B cell (primary cell): ENCODE data around the gene PHACTR1. TPM values are rescaled to one million over a fixed set of nuclear protein-coding genes. Genes with fewer than 3 reads are reported as not detected.
A peak's percentile ranks its signal among the peaks of the same experiment; 100 is the strongest.

Source experiments
- ATAC-seq: fragments of 200-7000 bp; cut with Tn5 transposase; one replicate; pipeline ENCODE4 v1.10.0; 2021; ENCODE audit warnings: low read depth, mild to moderate bottlenecking, moderate number of reproducible peaks, moderate library complexity
- CTCF ChIA-PET: fragments of 350-600 bp; sonication (Branson Sonifier 250); formaldehyde crosslinking; loops from one replicate; lab custom pipeline; 2021; ENCODE audit warnings: antibody characterized with exemption, inconsistent platforms; lab: Charles Lee
- POLR2A ChIA-PET: fragments of 350-600 bp; sonication (Branson Sonifier 250); formaldehyde crosslinking; loops from one replicate; lab custom pipeline; 2021; ENCODE audit warnings: antibody characterized with exemption; lab: Charles Lee
- DNase-seq: peaks from one replicate; pipeline ENCODE4 v3.0.0; 2013
- H2AFZ ChIP-seq: 2 replicates; pipeline ENCODE4 v1.6.1; 2012; ENCODE audit warnings: mild to moderate bottlenecking, low read depth, low read length; ENCODE audit not compliant: insufficient read depth, poor library complexity, severe bottlenecking
- H3K27ac ChIP-seq, 2 donors: 1 replicate in 1 of 2; 2 replicates in 1 of 2; pipeline ENCODE4 v1.5.1; 2012 to 2013; ENCODE audit warnings: low read length in 2 of 2, mild to moderate bottlenecking in 2 of 2, moderate library complexity in 1 of 2
- H3K27me3 ChIP-seq, 4 experiments: fragments of 200-600 bp in 1 of 4; sonication (generic) in 1 of 4; replicated peaks in 1 of 4; 1 replicate in 2 of 4; 2 replicates in 2 of 4; pipeline versions ENCODE4 v1.6.1 to v1.7.0; 2013 to 2016; ENCODE audit warnings: low read length in 3 of 4, mild to moderate bottlenecking in 2 of 4, mixed read lengths in 1 of 4, moderate library complexity in 1 of 4; ENCODE audit not compliant: insufficient read depth in 4 of 4, control insufficient read depth in 3 of 4; ENCODE audit errors: control extremely low read depth in 1 of 4
- H3K36me3 ChIP-seq, 2 experiments: replicated peaks in 1 of 2; 1 replicate in 1 of 2; 2 replicates in 1 of 2; pipeline versions ENCODE4 v1.6.1 to v1.7.1; 2013; ENCODE audit warnings: low read length in 1 of 2; ENCODE audit not compliant: insufficient read depth in 2 of 2, control insufficient read depth in 1 of 2; ENCODE audit errors: control extremely low read depth in 1 of 2, extremely low read depth in 1 of 2
- H3K4me1 ChIP-seq, 2 donors: fragments of 200-600 bp in 1 of 2; sonication (generic) in 1 of 2; 1 replicate in 1 of 2; 2 replicates in 1 of 2; pipeline versions ENCODE4 v1.5.1 to v1.6.1; 2013 to 2017; ENCODE audit warnings: low read length in 2 of 2; ENCODE audit not compliant: control insufficient read depth in 2 of 2, insufficient read depth in 2 of 2
- H3K4me2 ChIP-seq: replicated peaks from 2 replicates; pipeline ENCODE3; 2012; ENCODE audit warnings: mild to moderate bottlenecking, low read depth, low read length; ENCODE audit not compliant: poor library complexity, severe bottlenecking
- H3K4me3 ChIP-seq, 5 experiments: fragments of 200-600 bp in 1 of 5; sonication (generic) in 1 of 5; 1 replicate in 3 of 5; 2 replicates in 2 of 5; pipeline versions ENCODE4 v1.5.1 to v1.7.0; 2011 to 2016; ENCODE audit warnings: low read length in 4 of 5, mild to moderate bottlenecking in 4 of 5, low read depth in 2 of 5, control low read depth in 1 of 5, moderate library complexity in 1 of 5; ENCODE audit not compliant: insufficient read depth in 1 of 5; ENCODE audit errors: control extremely low read depth in 1 of 5, extremely low read depth in 1 of 5
- H3K79me2 ChIP-seq: fragments of 200-600 bp; sonication (generic); one replicate; pipeline ENCODE4 v1.6.0; 2016; ENCODE audit warnings: low read length; ENCODE audit not compliant: control insufficient read depth, insufficient read depth
- H3K9ac ChIP-seq: fragments of 200-600 bp; sonication (generic); 2 replicates; pipeline ENCODE4 v1.6.1; 2017; ENCODE audit warnings: mild to moderate bottlenecking, low read length, moderate library complexity
- H3K9me3 ChIP-seq, 3 donors: one replicate each; pipeline versions ENCODE4 v1.6.1 to v1.7.1; 2013; ENCODE audit warnings: low read length in 2 of 3; ENCODE audit not compliant: control insufficient read depth in 2 of 3, insufficient read depth in 1 of 3; ENCODE audit errors: control extremely low read depth in 1 of 3
- H4K20me1 ChIP-seq: 2 replicates; pipeline ENCODE4 v1.6.0; 2012; ENCODE audit warnings: mild to moderate bottlenecking, low read length; ENCODE audit not compliant: insufficient read depth, control insufficient read depth, poor library complexity, severe bottlenecking
- H3K27ac Mint-ChIP-seq: one replicate; pipeline ENCODE4 v1.8.0; 2021; ENCODE audit warnings: mixed read lengths
- H3K27me3 Mint-ChIP-seq: one replicate; pipeline ENCODE4 v1.8.0; 2021; ENCODE audit warnings: mixed read lengths
- H3K4me1 Mint-ChIP-seq: one replicate; pipeline ENCODE4 v1.8.0; 2021; ENCODE audit warnings: mixed read lengths
- H3K4me3 Mint-ChIP-seq: one replicate; pipeline ENCODE4 v1.8.0; 2021; ENCODE audit warnings: mixed read lengths
- H3K9me3 Mint-ChIP-seq: one replicate; pipeline ENCODE4 v1.8.0; 2022; ENCODE audit warnings: mixed read lengths; ENCODE audit not compliant: insufficient read depth
- EZH2 ChIP-seq: IDR thresholded peaks from 2 replicates; pipeline ENCODE4 v1.6.1; 2012; ENCODE audit warnings: borderline replicate concordance, low read depth, mild to moderate bottlenecking, moderate library complexity, low read length; ENCODE audit not compliant: insufficient read depth, poor library complexity, severe bottlenecking
- WGBS: methylation state at CpG from one replicate; pipeline ENCODE4 v1.1.5; 2013; ENCODE audit warnings: missing lambda C conversion rate; ENCODE audit not compliant: insufficient coverage; 5-methylcytosine and 5-hydroxymethylcytosine counted together
- intact Hi-C: fragments of 100-400 bp; cut with micrococcal nuclease; formaldehyde crosslinking; loops from one replicate; pipeline ENCODE4 v1.10.0; 2022
- polyA plus RNA-seq: library from polyadenylated mRNA; depleted of rRNA; stranded (reverse); fragments of >200 nt; gene quantifications from 2 replicates; pipeline ENCODE4 v1.2.3, GENCODE V29; 2012
- total RNA-seq, 2 donors: library from RNA; stranded (reverse); fragments of 120-200 nt in 1 of 2; gene quantifications; 1 replicate in 1 of 2; 2 replicates in 1 of 2; pipeline versions ENCODE4 v1.2.3 to v1.2.4, GENCODE V29; 2013 to 2022
- TF ChIP-seq, protein P1 (sequence below): fragments of 200-600 bp; IDR thresholded peaks from one replicate; pipeline ENCODE4 v1.8.0; 2022; ENCODE audit warnings: antibody characterized with exemption, mild to moderate bottlenecking

Gene PHACTR1
- total and polyA plus RNA-seq, 2 donors (not counting 1 experiment from before 2014, with no cell fraction given): 30.2 to 129 TPM

DNA sequence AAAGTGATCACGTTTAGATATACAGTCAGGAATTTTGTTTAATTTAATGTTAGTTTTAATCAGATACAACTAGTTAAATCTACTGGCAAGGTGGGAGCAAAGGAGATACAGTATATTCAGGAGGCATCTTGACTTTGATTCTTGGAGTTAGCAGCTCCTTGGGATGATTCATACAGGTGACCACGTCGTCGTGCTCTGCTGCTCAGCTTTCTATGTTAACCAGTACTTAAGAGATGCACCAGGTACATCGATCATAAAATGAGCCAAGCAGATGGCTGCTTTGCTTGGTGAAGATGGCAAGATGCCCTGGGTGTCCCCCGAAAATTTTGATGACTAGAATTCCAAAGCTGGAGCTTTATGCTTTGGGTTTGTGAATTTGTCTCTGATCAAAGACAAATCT lies 547.1 kb downstream of the PHACTR1 start:
- Mint-ChIP-seq H3K4me1 (peaks cover 91% of the 10 kb centered on the region), H3K4me3 (peak overlapping the region; percentile 20), H3K27me3 (no peaks in the 10 kb centered on the region), H3K9me3 (no peaks in the 10 kb centered on the region), H3K27ac (no peak overlapping the region)
- peaks cover 46% of the 10 kb centered on the region for H3K79me2 ChIP-seq
- H3K4me2 ChIP-seq: peak overlapping the region; percentile 76
- H3K4me3 ChIP-seq: no peak overlapping the region
- CTCF ChIA-PET: interaction anchor here (1.0 to 3.6 kb wide), 6 partner anchors 11 to 69 kb away, joined by 3 to 20 read pairs (median 4); no protein-coding TSS in a partner anchor
- ATAC-seq (no peak), DNase-seq (no peak)
- intact Hi-C loops: loop anchor here (5.0 kb wide), 1 partner anchor 134 kb away; no protein-coding TSS in a partner anchor
- no peak overlapping the region for H2AFZ ChIP-seq
- POLR2A ChIA-PET: interaction anchor here (1.4 kb wide), 1 partner anchor 41 kb away, joined by 3 read pairs; no protein-coding TSS in a partner anchor
- no peaks in the 10 kb centered on the region for H3K36me3 ChIP-seq
- H3K4me1 ChIP-seq: peaks cover 74 to 86% of the 10 kb centered on the region in 2 donors
- H3K9me3 ChIP-seq: peaks cover 0 to 3% (median 0%) of the 10 kb centered on the region in 3 donors
- 70% methylated on average over 5 of the region's 6 CpGs for WGBS
- no peaks in the 10 kb centered on the region for H3K27me3 ChIP-seq
- no peak overlapping the region for H3K9ac ChIP-seq
- H3K27ac ChIP-seq: peak overlapping the region in 1 of 2 donors; percentile 3
- no peaks in the 10 kb centered on the region for H4K20me1 ChIP-seq
- TF ChIP-seq EZH2: no peak
- TF ChIP-seq, protein P1, sequence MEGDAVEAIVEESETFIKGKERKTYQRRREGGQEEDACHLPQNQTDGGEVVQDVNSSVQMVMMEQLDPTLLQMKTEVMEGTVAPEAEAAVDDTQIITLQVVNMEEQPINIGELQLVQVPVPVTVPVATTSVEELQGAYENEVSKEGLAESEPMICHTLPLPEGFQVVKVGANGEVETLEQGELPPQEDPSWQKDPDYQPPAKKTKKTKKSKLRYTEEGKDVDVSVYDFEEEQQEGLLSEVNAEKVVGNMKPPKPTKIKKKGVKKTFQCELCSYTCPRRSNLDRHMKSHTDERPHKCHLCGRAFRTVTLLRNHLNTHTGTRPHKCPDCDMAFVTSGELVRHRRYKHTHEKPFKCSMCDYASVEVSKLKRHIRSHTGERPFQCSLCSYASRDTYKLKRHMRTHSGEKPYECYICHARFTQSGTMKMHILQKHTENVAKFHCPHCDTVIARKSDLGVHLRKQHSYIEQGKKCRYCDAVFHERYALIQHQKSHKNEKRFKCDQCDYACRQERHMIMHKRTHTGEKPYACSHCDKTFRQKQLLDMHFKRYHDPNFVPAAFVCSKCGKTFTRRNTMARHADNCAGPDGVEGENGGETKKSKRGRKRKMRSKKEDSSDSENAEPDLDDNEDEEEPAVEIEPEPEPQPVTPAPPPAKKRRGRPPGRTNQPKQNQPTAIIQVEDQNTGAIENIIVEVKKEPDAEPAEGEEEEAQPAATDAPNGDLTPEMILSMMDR: no peak

DNA sequence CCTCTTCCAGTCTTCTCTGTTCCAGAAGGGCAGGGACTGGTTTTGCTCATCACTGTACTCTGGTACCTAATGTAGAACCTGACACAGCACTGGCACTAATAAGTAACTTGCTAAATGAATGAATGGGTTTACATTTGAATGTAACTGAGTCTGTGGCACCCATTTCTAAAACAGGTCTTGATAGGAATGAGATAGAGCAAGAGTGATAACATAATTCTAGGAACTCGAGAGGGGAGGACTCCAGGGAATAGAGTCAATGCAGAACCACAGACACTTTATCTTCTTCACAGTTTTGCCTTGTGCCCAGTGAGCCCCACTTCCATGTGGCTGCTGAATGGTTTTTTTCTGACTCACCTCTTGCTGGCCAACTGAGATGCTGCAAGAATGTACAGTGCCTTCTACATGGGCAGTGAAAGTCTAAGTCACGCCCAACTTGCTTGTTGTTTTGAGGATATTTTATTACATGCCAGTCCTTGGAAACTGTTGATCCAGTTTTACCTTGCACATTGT lies 550.6 kb downstream of the PHACTR1 start:
- TF ChIP-seq, protein P1: no peak
- no peak for TF ChIP-seq EZH2
- WGBS: 100% methylated on average over 1 of the region's 2 CpGs
- Mint-ChIP-seq H3K4me3 (no peak overlapping the region), H3K27me3 (no peaks in the 10 kb centered on the region), H3K27ac (peak overlapping the region; percentile 57), H3K4me1 (peaks cover 82% of the 10 kb centered on the region), H3K9me3 (no peaks in the 10 kb centered on the region)
- ATAC-seq (no peak), DNase-seq (no peak)
- H3K4me1 ChIP-seq: peaks cover 64 to 75% of the 10 kb centered on the region in 2 donors
- no peak overlapping the region for H3K4me3 ChIP-seq
- H3K27me3 ChIP-seq: no peaks in the 10 kb centered on the region
- H3K36me3 ChIP-seq: no peaks in the 10 kb centered on the region
- POLR2A ChIA-PET: no interaction called here
- no peak overlapping the region for H3K27ac ChIP-seq
- no peak overlapping the region for H3K4me2 ChIP-seq
- no peaks in the 10 kb centered on the region for H4K20me1 ChIP-seq
- intact Hi-C loops: no loop called here
- peaks cover 0 to 3% (median 0%) of the 10 kb centered on the region in 3 donors for H3K9me3 ChIP-seq
- peaks cover 80% of the 10 kb centered on the region for H3K79me2 ChIP-seq
- CTCF ChIA-PET: interaction anchor here (1.0 kb wide), 1 partner anchor 72 kb away, joined by 3 read pairs; no protein-coding TSS in a partner anchor
- no peak overlapping the region for H3K9ac ChIP-seq
- no peak overlapping the region for H2AFZ ChIP-seq
